GM12878 (cell line): Measurements from ENCODE around the gene DIRAS1. TPM values are rescaled to one million over a fixed set of nuclear protein-coding genes. Genes with fewer than 3 reads are reported as not detected.

Experiments used
- ATAC-seq: fragments of 200-7000 bp; cut with Tn5 transposase; 3 replicates; pipeline ENCODE4 v1.9.1; 2020; ENCODE audit warnings: mild to moderate bottlenecking, moderate library complexity
- BruUV-seq: library from RNA; stranded (reverse); fragments of 400-500 nt; replicated peaks from 2 replicates; lab custom pipeline; 2021; lab: Mats Ljungman, UMichigan
- CTCF ChIA-PET: fragments of 300-600 bp; sonication (Branson Sonifier 250); formaldehyde crosslinking; extraction: SDS; loops from one replicate; lab custom pipeline; 2021; ENCODE audit warnings: inconsistent platforms; lab: Yijun Ruan, JAX
- POLR2A ChIA-PET: fragments of 350-600 bp; formaldehyde crosslinking; extraction: SDS; loops from one replicate; lab custom pipeline; 2021; ENCODE audit warnings: inconsistent platforms; lab: Charles Lee
- RAD21 ChIA-PET: fragments of 300-600 bp; sonication (Branson Sonifier 250); formaldehyde crosslinking; loops from one replicate; lab custom pipeline; 2023; ENCODE audit warnings: antibody characterized with exemption; ENCODE audit not compliant: unreplicated experiment; lab: Charles Lee
- SMC1A ChIA-PET: fragments of 300-600 bp; sonication (Branson Sonifier 250); formaldehyde crosslinking; loops from one replicate; lab custom pipeline; 2023; ENCODE audit not compliant: unreplicated experiment, uncharacterized antibody; lab: Charles Lee
- DNase-seq: peaks from one replicate; pipeline ENCODE4 v3.0.0-alpha.2; 2011; ENCODE audit warnings: low read depth, low spot score
- FAIRE-seq: peaks from 3 replicates; lab custom pipeline; 2011; peaks lifted over from hg19 to GRCh38; lab: Jason Lieb, UNC
- H2AFZ ChIP-seq: 2 replicates; pipeline ENCODE4 v1.6.0; 2011; ENCODE audit warnings: low read depth, low read length, control low read depth; ENCODE audit not compliant: control insufficient read depth
- H3K27ac ChIP-seq: 2 replicates; pipeline ENCODE4 v1.5.1; 2011; ENCODE audit warnings: control low read depth; ENCODE audit not compliant: control insufficient read depth, insufficient read depth
- H3K27me3 ChIP-seq, 2 experiments: replicated peaks in 1 of 2; 2 replicates each; pipeline versions ENCODE4 v1.6.0 to v1.6.1; 2011; ENCODE audit warnings: low read length in 1 of 2; ENCODE audit not compliant: control insufficient read depth in 2 of 2, insufficient read depth in 2 of 2
- H3K36me3 ChIP-seq, 2 experiments: 2 replicates each; pipeline ENCODE4 v1.5.1; 2011; ENCODE audit warnings: low read length in 1 of 2; ENCODE audit not compliant: control insufficient read depth in 2 of 2, insufficient read depth in 2 of 2
- H3K4me1 ChIP-seq: 2 replicates; pipeline ENCODE4 v1.6.1; 2011; ENCODE audit warnings: mild to moderate bottlenecking, low read length, moderate library complexity, mixed read lengths; ENCODE audit not compliant: control insufficient read depth, insufficient read depth
- H3K4me2 ChIP-seq: 2 replicates; pipeline ENCODE4 v1.6.0; 2011; ENCODE audit warnings: control low read depth; ENCODE audit not compliant: control insufficient read depth, insufficient read depth
- H3K4me3 ChIP-seq: fragments of 200-600 bp; sonication (generic); 2 replicates; pipeline ENCODE4 v1.5.1; 2016
- H3K79me2 ChIP-seq: 2 replicates; pipeline ENCODE4 v1.6.0; 2011; ENCODE audit warnings: low read length; ENCODE audit not compliant: control insufficient read depth, insufficient read depth
- H3K9ac ChIP-seq: 2 replicates; pipeline ENCODE4 v1.8.0; 2011; ENCODE audit warnings: low read length, control low read depth, mixed read lengths; ENCODE audit not compliant: control insufficient read depth, insufficient read depth
- H3K9me3 ChIP-seq: replicated peaks from 3 replicates; pipeline ENCODE4 v1.5.1; 2011; ENCODE audit warnings: mild to moderate bottlenecking, low read length; ENCODE audit not compliant: control insufficient read depth, insufficient read depth
- H4K20me1 ChIP-seq: 2 replicates; pipeline ENCODE4 v1.6.0; 2011; ENCODE audit not compliant: control insufficient read depth, insufficient read depth
- ESRRA ChIP-seq: IDR thresholded peaks from 2 replicates; pipeline ENCODE4 v1.6.1; 2012; ENCODE audit warnings: mild to moderate bottlenecking, low read length, improper control_type of control experiment
- ETV6 ChIP-seq, 2 experiments: fragments of 450-650 bp in 1 of 2; IDR thresholded peaks in 1 of 2; conservative IDR thresholded peaks in 1 of 2; 2 replicates each; pipeline ENCODE4 v1.6.1; 2014; ENCODE audit warnings: antibody characterized with exemption in 1 of 2, borderline replicate concordance in 1 of 2, low read depth in 1 of 2, mild to moderate bottlenecking in 1 of 2, moderate library complexity in 1 of 2
- JUND ChIP-seq: IDR thresholded peaks from 2 replicates; pipeline ENCODE4 v1.6.1; 2012; ENCODE audit warnings: low read depth, mild to moderate bottlenecking, low read length, improper control_type of control experiment, moderate library complexity
- KLF5 ChIP-seq: fragments of 450-650 bp; IDR thresholded peaks from 2 replicates; pipeline ENCODE4 v1.6.1; 2014; ENCODE audit warnings: mild to moderate bottlenecking; ENCODE audit not compliant: partially characterized antibody
- NRF1 ChIP-seq: conservative IDR thresholded peaks from 2 replicates; pipeline ENCODE4 v1.6.1; 2011; ENCODE audit warnings: mild to moderate bottlenecking, low read depth, low read length, improper control_type of control experiment
- SMAD1 ChIP-seq: fragments of 450-650 bp; IDR thresholded peaks from 2 replicates; pipeline ENCODE4 v1.6.1; 2018; ENCODE audit warnings: mild to moderate bottlenecking, low read depth; ENCODE audit not compliant: partially characterized antibody
- SREBF1 ChIP-seq: IDR thresholded peaks from 2 replicates; pipeline ENCODE4 v1.6.1; 2012; ENCODE audit warnings: mild to moderate bottlenecking, low read length
- WGBS: methylation state at CpG from one replicate; pipeline ENCODE4 v1.1.6; 2016; ENCODE audit warnings: low lambda C conversion rate; ENCODE audit not compliant: insufficient replicate concordance, insufficient coverage; ENCODE audit errors: missing lambda C conversion rate; 5-methylcytosine and 5-hydroxymethylcytosine counted together
- in situ Hi-C: fragments of 300-500 bp; cut with MboI; formaldehyde crosslinking; loops from 9 replicates; pipeline ENCODE4 v1.14.3; 2018; ENCODE audit warnings: mixed read lengths
- intact Hi-C: fragments of 100-400 bp; cut with micrococcal nuclease; formaldehyde crosslinking; loops from one replicate; pipeline ENCODE4 v1.14.2; 2022; ENCODE audit not compliant: unreplicated experiment
- polyA plus RNA-seq, 11 experiments: library from polyadenylated mRNA; depleted of rRNA in 4 of 11; unstranded in 6 of 11; stranded (reverse) in 5 of 11; fragments of >200 nt; fragmentation: Nextera tagmentation in 4 of 11; fragmentation: Illumina TruSeq in 1 of 11; extraction: Ambion mirVana in 4 of 11; extraction: Trizol in 1 of 11; gene quantifications; 1 replicate in 1 of 11; 2 replicates in 10 of 11; pipeline versions ENCODE4 v1.2.1 to v1.2.3, GENCODE V29; 2011 to 2016; ENCODE audit warnings: inconsistent platforms in 2 of 11, missing spikeins in 2 of 11, low read depth in 1 of 11
- total RNA-seq, 4 experiments: library from RNA; depleted of rRNA in 3 of 4; stranded (reverse); fragments of >200 nt in 3 of 4; fragmentation: Illumina TruSeq in 1 of 4; extraction: Trizol in 1 of 4; gene quantifications; 2 replicates each; pipeline versions ENCODE4 v1.2.1 to v1.2.3, GENCODE V29; 2013 to 2021
- TF ChIP-seq, protein P1 (sequence below): fragments of 450-650 bp; IDR thresholded peaks from 2 replicates; pipeline ENCODE4 v1.6.1; 2016; ENCODE audit warnings: mild to moderate bottlenecking
- TF ChIP-seq, protein P2 (sequence below): fragments of 450-650 bp; IDR thresholded peaks from 2 replicates; pipeline ENCODE4 v1.6.1; 2017; ENCODE audit warnings: mild to moderate bottlenecking, low read depth, inconsistent platforms; ENCODE audit not compliant: poor library complexity, severe bottlenecking

Gene DIRAS1
- total and polyA plus RNA-seq, 10 of the 15 experiments (the other 5 are each of a cell fraction or from before 2014, with no cell fraction given) = 0.04 to 0.18 (median 0.08) TPM; not detected in 3

DNA sequence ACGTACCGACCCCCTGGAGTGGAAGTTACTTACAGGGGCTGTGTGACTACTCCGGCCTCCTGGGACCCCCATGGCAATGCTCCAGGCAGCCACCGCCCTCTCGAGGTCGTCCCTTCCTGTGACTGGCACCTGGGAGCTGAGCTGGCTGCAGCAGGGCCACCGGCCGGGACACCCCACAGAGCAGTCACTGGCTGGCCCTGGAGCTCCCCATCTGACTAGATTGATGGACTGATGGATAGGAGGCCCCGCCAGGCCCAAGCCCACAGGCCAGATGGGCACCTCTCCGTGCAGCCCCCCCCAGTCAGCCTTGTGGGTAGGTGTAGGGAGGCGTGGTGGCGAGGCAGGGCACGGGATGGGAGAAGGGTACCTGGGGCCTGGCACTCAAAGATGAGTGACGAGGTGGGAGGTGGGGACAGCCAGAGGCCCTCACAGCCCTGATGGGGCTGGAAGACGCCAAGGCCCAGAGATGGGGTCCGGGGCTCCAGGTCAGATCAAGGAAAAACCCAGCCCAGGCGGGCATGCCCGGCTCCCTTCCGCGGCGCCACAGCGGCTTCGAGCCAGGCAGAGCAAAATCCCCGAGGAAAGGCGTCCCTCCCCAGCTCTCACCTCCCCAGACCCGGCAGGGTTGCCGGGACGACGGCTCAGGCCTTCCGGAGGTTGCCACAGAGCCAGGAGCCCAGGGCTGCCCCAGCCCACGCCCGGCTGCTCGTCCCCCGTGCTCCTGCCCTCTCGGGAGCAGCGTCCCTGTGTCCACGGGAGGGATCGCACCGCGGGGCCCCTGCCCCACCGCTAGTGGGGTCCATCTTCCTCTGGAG lies 10.2 kb upstream of the DIRAS1 start:
- Histone ChIP-seq H3K4me2 (no peak overlapping the region), H4K20me1 (no peaks in the 10 kb centered on the region), H2AFZ (no peak overlapping the region)
- POLR2A ChIA-PET = no interaction called here
- TF ChIP-seq SREBF1 = no peak
- no peak for TF ChIP-seq JUND
- TF ChIP-seq, protein P1, sequence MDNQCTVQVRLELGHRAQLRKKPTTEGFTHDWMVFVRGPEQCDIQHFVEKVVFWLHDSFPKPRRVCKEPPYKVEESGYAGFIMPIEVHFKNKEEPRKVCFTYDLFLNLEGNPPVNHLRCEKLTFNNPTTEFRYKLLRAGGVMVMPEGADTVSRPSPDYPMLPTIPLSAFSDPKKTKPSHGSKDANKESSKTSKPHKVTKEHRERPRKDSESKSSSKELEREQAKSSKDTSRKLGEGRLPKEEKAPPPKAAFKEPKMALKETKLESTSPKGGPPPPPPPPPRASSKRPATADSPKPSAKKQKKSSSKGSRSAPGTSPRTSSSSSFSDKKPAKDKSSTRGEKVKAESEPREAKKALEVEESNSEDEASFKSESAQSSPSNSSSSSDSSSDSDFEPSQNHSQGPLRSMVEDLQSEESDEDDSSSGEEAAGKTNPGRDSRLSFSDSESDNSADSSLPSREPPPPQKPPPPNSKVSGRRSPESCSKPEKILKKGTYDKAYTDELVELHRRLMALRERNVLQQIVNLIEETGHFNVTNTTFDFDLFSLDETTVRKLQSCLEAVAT = no peak
- no peak for TF ChIP-seq ETV6 (conservative IDR thresholded peaks at IDR 0.05 in 1 of 2, IDR thresholded peaks at IDR 0.05 in 1 of 2; ENCODE audit: borderline replicate concordance in 1 of 2, low read depth in 1 of 2)
- no peak for TF ChIP-seq ESRRA
- no peak for TF ChIP-seq KLF5
- TF ChIP-seq NRF1 = no peak
- TF ChIP-seq, protein P2, sequence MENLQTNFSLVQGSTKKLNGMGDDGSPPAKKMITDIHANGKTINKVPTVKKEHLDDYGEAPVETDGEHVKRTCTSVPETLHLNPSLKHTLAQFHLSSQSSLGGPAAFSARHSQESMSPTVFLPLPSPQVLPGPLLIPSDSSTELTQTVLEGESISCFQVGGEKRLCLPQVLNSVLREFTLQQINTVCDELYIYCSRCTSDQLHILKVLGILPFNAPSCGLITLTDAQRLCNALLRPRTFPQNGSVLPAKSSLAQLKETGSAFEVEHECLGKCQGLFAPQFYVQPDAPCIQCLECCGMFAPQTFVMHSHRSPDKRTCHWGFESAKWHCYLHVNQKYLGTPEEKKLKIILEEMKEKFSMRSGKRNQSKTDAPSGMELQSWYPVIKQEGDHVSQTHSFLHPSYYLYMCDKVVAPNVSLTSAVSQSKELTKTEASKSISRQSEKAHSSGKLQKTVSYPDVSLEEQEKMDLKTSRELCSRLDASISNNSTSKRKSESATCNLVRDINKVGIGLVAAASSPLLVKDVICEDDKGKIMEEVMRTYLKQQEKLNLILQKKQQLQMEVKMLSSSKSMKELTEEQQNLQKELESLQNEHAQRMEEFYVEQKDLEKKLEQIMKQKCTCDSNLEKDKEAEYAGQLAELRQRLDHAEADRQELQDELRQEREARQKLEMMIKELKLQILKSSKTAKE = no peak
- TF ChIP-seq SMAD1 = no peak
- TF ChIP-seq, all 136 proteins: peak for 0
- SMC1A ChIA-PET = no interaction called here
- Histone ChIP-seq H3K27ac (no peak overlapping the region), H3K9ac (no peak overlapping the region), H3K79me2 (no peaks in the 10 kb centered on the region; the same call in 1 of the 2 replicates), H3K4me1 (no peaks in the 10 kb centered on the region), H3K36me3 (peaks cover 9 to 11% of the 10 kb centered on the region in 2 experiments; a peak in 3 of 4 replicates), H3K27me3 (no peaks in the 10 kb centered on the region), H3K9me3 (peaks cover 3% of the 10 kb centered on the region; the same call in 1 of the 3 replicates), H3K4me3 (no peak overlapping the region)
- intact Hi-C loops = no loop called here
- CTCF ChIA-PET = interaction anchor here (0.6 kb wide), 1 partner anchor 8 kb away, joined by 3 read pairs; no protein-coding TSS in a partner anchor
- no peak for DNase-seq
- no peak for ATAC-seq
- no peak for FAIRE-seq
- 94% methylated on average over 31 of the region's 41 CpGs for WGBS
- in situ Hi-C loops = no loop called here
- RAD21 ChIA-PET = no interaction called here
- no TSS peak for BruUV-seq
